GM21717 (cell line): ENCODE results near the gene AFG1L.
"Not testable (repeated sequence)": the region's sequence is repeated elsewhere in the genome, so short reads cannot be mapped to it uniquely, and the experiment has no call there.

Source experiments
- ATAC-seq: cut with Tn5 transposase; IDR thresholded peaks from one replicate; pipeline ENCODE4 v1.9.1; 2021; ENCODE audit warnings: mild to moderate bottlenecking, moderate library complexity; ENCODE audit not compliant: unreplicated experiment

Gene AFG1L

GRCh38 chr6:108449717-108450116 lies 154.9 kb downstream of the AFG1L start:
- ATAC-seq = not testable (repeated sequence)

DNA sequence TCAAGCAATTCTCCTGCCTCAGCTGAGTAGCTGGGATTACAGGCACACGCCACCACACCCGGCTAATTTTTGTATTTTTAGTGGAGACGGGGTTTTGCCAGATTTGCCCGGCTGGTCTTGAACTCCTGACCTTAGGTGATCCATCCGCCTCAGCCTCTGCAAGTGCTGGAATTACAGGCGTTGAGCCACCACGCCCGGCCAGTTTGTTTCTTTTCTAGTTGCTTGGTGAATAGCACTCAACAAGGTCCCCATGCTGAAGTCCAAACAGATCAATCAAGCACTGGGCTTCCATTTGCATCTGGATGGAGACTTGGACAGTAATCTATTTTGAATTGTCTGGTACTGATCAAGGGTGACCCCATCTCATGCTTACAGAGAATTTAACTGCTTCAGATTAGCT lies 157.0 kb downstream of the AFG1L start:
- ATAC-seq = no peak

DNA sequence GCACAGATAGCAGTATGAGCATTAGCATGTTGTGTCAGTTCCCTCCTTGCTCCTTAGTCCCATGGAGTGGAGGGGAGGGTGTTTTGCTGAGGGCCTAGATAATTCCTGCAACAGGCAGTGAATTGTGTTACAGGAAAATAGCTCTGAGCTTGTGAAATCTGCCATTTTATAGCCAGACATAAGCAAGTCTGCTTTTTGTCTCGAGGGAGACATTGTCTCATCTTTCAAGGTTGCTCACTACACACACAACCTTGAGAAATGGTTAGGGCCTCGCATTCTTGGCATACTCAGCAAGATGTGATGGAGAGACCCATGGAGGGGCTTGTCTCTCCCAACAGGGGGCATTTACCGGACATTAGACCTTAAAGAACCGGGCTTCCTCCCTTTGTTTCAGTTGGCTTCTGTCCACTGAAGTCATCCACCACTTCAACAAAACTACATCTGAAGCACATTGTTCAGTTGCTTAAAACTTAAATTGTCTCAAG lies 157.9 kb downstream of the AFG1L start:
- no peak for ATAC-seq

DNA sequence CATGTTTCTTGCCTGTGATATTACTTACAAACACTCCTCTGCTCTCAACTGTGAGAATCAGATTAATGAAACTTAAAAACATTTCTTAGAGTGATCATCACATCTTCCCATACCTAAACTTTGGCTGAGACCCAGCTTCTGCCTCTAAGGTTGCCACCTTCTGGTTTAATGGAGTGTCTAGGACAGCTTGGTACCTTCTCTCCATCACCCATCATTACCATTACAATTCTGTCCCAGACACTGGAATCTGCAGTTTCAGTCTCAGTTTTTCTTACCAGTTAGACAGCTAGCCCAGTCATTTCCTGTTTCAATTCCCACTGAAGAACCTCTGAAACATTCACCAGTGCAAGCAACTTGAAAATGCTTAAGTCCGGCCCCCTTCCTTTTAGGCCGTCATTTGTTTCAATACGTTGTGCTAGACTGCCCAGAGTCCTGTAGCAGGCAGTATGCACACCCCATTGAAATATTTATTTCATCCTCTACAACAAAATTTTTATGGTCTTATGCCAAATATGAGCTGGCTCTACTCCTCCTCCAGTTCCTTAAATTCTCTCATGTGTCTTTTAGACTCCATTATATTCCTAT lies 158.8 kb downstream of the AFG1L start:
- ATAC-seq = no peak

- no peak for ATAC-seq
Measured at GRCh38 chr6:108454356-108454755, 159.5 kb downstream of the AFG1L start.

DNA sequence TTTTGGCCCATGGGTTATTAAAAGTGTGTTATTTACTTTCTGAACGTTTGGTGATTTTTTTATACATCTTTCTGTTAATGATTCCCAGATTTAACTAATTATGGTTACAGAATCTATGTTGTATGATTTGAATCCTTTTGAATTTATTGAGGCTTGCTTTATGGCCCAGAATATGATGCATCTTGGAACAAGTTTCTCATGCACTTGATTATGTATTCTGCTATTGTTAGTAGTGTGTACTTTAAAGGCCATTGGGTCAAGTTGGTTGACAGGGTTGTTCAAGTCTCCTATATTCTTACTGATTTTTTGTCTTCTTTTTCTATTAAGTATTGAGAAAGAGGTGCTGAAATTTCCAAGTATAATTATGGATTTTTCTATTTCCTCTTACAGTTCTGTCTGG lies 160.8 kb downstream of the AFG1L start:
- no peak for ATAC-seq

DNA sequence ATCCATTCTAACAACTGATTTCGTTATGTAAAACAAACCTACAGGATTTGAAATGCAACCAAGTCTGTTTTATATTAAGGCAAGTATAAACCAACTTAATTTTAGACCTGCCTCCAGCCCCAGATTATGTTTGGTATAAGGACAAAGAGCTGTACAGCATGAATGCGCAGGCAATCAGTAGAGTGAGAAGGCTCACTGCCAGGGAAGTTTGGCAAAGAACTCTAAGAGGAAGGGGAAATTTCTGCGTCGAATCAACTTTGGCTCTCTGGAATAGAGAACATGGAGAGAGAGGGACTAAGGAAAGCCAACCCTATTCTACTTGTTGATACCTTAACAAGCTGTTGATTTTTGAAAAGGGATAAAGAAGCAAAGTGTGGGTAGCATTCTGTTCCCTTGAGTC lies 168.9 kb downstream of the AFG1L start:
- ATAC-seq = no peak

DNA sequence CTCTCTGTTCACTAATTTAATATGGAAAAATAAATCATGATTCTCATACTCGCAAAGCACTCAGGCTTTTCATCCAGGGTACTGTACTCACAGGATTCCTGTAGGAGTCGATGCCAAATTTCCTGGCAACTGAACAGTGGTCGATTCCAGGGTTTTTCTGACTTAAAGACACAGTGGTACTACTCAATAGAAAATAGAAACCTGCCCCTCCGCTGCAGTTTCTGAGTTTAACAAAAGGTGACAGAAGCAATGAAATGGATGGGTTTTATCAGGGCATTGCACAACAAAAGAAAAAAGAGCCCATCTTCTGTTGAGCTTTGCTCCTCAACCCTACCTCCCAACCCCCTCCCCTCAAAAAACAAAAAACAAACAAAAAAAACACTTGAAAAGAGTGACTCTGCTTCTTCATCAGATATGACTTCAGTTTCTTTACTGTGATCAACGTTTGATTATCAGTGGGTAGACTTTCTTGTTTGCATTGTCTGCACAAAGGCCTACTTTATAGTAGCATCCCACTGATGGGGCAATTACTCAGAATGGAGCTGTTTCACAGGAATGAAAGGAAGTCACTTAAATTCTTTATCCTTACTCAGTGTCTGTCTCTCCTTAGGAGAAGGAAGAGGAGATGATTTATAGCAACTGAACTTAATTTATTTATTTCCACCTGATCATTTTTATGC lies 169.7 kb downstream of the AFG1L start:
- ATAC-seq = no peak

DNA sequence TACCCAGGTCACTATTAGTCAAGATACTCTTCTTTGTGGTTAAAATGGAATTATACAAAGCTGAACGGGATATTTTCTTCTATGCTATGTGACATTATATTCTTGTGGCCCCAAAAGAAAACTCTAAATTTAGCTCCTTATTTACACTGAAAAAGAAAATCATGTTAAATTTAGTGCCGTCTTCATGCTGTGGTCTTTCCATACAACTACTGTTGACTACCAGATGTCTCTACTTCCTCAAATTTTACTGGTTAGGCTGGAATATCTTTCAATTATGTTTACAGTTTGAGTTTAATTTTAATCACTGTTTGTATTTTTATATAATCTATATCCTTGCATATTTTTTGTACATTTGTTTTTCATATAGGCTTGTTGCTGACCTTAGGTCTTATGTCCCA lies 170.2 kb downstream of the AFG1L start:
- no peak for ATAC-seq

- no peak for ATAC-seq
Measured at GRCh38 chr6:108468346-108468745, 173.5 kb downstream of the AFG1L start.

- no peak for ATAC-seq
Measured at GRCh38 chr6:108469316-108469715, 174.5 kb downstream of the AFG1L start.

GRCh38 chr6:108473197-108473596 lies 178.3 kb downstream of the AFG1L start:
- ATAC-seq = no peak

DNA sequence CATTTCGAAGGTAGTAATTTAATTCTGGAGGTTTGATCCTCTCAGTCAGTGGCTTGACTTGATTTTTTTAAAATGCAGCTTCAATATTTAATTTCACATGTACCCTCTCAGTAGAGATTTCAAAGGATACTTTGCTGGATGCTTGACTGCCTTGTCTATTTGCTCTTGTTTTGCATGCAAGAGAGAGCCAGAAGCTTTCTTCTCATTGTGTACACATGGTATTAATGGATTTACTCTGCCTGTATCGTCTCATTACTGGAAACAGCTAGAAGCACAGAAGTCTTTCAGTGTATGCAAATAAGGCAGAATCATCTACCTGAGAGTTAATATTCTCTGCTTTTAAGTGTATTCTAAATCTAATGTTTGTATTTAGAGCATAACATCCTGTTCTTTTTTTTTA lies 181.5 kb downstream of the AFG1L start:
- ATAC-seq = no peak

- ATAC-seq = no peak
Measured at GRCh38 chr6:108476847-108477430, 182.1 kb downstream of the AFG1L start.

DNA sequence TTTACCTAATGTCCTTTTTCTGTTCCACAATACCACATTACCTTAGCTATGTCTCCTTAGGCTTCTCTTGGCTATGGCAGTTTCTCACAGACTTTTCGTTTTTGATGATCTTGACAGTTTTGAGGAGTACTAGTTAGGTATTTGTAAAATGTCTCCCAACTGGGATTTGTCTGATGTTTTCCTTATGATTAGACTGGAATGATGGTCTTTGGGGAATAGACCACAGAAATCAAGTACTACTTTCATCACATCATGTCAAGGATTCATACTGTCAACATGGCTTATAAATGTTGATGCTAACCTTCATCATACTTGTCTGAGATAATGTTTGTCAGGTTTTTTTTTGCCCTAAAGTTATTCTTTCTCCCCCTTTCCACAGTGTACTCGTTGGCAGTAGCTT lies 187.7 kb downstream of the AFG1L start:
- ATAC-seq = no peak

- ATAC-seq = no peak
Measured at GRCh38 chr6:108484016-108484415, 189.2 kb downstream of the AFG1L start.

- ATAC-seq = no peak
Measured at GRCh38 chr6:108489699-108490098, 194.8 kb downstream of the AFG1L start.

DNA sequence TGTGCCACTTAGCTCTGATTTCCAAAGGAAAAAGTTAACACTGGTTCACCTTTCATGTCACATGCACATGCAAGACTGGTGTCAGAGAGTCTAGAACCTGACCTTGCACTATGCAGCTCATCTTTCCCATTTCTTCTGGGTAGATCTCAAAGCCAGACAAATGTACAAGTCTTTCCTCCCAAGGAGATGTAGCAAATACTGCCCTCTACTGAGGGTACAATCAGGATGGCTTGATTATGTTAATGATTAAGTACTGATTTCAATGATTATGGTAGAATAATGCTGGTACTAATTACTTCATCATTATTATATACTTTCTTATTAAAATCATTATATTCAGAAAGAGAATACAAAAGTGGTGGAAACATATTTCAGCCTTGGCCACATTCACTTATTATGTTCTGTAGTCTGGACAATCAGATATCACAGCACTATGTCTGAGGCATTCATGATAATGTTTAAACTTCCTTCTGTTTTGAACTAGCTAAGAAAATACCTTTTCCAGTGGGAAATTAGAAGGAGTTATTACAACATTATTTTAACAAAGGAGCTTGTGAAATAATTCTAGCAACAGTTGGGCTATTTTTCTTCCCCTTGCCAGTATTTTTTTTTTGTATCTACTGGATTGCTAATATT lies 197.4 kb downstream of the AFG1L start:
- ATAC-seq = no peak

DNA sequence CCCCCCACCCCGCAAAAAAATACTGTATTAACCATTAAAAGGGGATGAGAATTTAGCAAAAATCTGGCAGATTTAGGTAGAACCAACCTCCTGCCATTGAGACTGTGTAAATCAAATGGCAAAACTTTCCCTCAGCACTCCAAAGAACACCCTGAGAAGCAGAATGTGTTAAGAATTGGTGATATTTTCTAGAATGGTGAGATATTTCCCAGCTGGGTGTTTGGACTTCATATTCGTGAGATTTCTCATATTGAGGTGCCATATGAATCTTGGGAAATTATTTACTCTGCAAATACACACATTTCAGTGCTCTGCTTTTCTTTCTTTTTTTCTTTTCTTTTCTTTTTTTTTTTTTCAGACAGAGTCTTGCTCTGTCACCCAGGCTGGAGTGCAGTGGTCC lies 199.6 kb downstream of the AFG1L start:
- no peak for ATAC-seq

- ATAC-seq = no peak
Measured at GRCh38 chr6:108497883-108498282, 203.0 kb downstream of the AFG1L start.

GRCh38 chr6:108501559-108501958 lies 206.7 kb downstream of the AFG1L start:
- ATAC-seq = no peak

DNA sequence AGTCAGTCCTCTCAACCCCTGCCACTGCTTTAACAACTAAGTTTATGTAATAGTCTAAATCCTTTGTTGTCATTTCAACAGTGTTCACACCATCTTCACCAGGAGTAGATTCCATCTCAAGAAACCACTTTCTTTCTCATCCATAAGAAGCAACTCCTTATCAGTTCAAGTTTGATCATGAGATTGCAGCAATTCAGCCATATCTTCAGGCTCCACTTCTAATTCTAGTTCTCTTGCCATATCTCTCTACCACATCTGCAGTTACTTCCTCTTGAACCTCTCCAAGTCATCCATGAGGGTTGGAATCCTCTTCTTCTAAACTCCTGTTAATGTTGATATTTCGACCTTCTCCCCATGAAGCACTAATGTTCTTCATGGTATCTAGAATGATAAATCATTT lies 208.0 kb downstream of the AFG1L start:
- no peak for ATAC-seq
